Trophoblast cell (in vitro differentiated cells and primary cell): ENCODE results near the gene GHRH.

Source experiments
- DNase-seq, 2 donors: peaks; one replicate each; pipeline ENCODE4 v3.0.0-alpha.2; 2016
- H2AFZ ChIP-seq: 2 replicates; pipeline ENCODE4 v1.6.1; 2013; ENCODE audit warnings: low read length, moderate library complexity, mild to moderate bottlenecking; ENCODE audit not compliant: insufficient read depth, poor library complexity
- H2AK5ac ChIP-seq: 2 replicates; pipeline ENCODE4 v1.6.1; 2013; ENCODE audit warnings: mild to moderate bottlenecking, low read length
- H2BK120ac ChIP-seq: 2 replicates; pipeline ENCODE4 v1.6.1; 2013; ENCODE audit warnings: low read length, mild to moderate bottlenecking, moderate library complexity; ENCODE audit not compliant: insufficient read depth, poor library complexity
- H2BK12ac ChIP-seq: 2 replicates; pipeline ENCODE4 v1.6.1; 2013; ENCODE audit warnings: mild to moderate bottlenecking, low read length, moderate library complexity
- H2BK5ac ChIP-seq: 2 replicates; pipeline ENCODE4 v1.6.1; 2013; ENCODE audit warnings: low read length, low read depth, moderate library complexity, mild to moderate bottlenecking; ENCODE audit not compliant: poor library complexity
- H3K14ac ChIP-seq: 2 replicates; pipeline ENCODE4 v1.6.1; 2013; ENCODE audit warnings: mild to moderate bottlenecking, low read length
- H3K18ac ChIP-seq: 2 replicates; pipeline ENCODE4 v1.6.1; 2013; ENCODE audit warnings: mild to moderate bottlenecking, low read length
- H3K23ac ChIP-seq: 2 replicates; pipeline ENCODE4 v1.6.1; 2013; ENCODE audit warnings: low read length
- H3K27ac ChIP-seq: 2 replicates; pipeline ENCODE4 v1.5.1; 2013; ENCODE audit warnings: low read depth, mild to moderate bottlenecking, inconsistent platforms, low read length, moderate library complexity
- H3K27me3 ChIP-seq: 2 replicates; pipeline ENCODE4 v1.6.1; 2013; ENCODE audit warnings: inconsistent platforms, mild to moderate bottlenecking, low read length, moderate library complexity; ENCODE audit not compliant: insufficient read depth
- H3K36me3 ChIP-seq, 2 experiments: 1 replicate in 1 of 2; 2 replicates in 1 of 2; pipeline ENCODE4 v1.6.1; 2013; ENCODE audit warnings: low read length in 2 of 2, mild to moderate bottlenecking in 2 of 2, moderate library complexity in 1 of 2; ENCODE audit not compliant: insufficient read depth in 2 of 2, control insufficient read depth in 1 of 2
- H3K4ac ChIP-seq: 2 replicates; pipeline ENCODE4 v1.6.1; 2013; ENCODE audit warnings: low read depth, mild to moderate bottlenecking, low read length, moderate library complexity
- H3K4me1 ChIP-seq, 2 experiments: 1 replicate in 1 of 2; 2 replicates in 1 of 2; pipeline ENCODE4 v1.6.1; 2013; ENCODE audit warnings: low read length in 2 of 2, mild to moderate bottlenecking in 2 of 2, moderate library complexity in 1 of 2; ENCODE audit not compliant: insufficient read depth in 2 of 2, control insufficient read depth in 1 of 2
- H3K4me2 ChIP-seq: 2 replicates; pipeline ENCODE4 v1.6.1; 2013; ENCODE audit warnings: inconsistent platforms, mild to moderate bottlenecking, low read length, moderate library complexity
- H3K4me3 ChIP-seq: 2 replicates; pipeline ENCODE4 v1.5.1; 2013; ENCODE audit warnings: mild to moderate bottlenecking, low read depth, low read length, inconsistent platforms
- H3K79me1 ChIP-seq: one replicate; pipeline ENCODE4 v1.6.1; 2013; ENCODE audit warnings: low read length
- H3K79me2 ChIP-seq: 2 replicates; pipeline ENCODE4 v1.6.1; 2013; ENCODE audit warnings: low read length, mild to moderate bottlenecking; ENCODE audit not compliant: control insufficient read depth, insufficient read depth, poor library complexity
- H3K9ac ChIP-seq: 2 replicates; pipeline ENCODE4 v1.6.1; 2013; ENCODE audit warnings: mild to moderate bottlenecking, low read length
- H3K9me3 ChIP-seq: 2 replicates; pipeline ENCODE4 v1.6.1; 2013; ENCODE audit warnings: low read depth, mild to moderate bottlenecking, control low read depth, inconsistent platforms, low read length; ENCODE audit not compliant: insufficient read depth
- H4K12ac ChIP-seq: 2 replicates; pipeline ENCODE4 v1.6.1; 2013; ENCODE audit warnings: low read depth, mild to moderate bottlenecking, low read length, moderate library complexity
- H4K8ac ChIP-seq: 2 replicates; pipeline ENCODE4 v1.6.1; 2013; ENCODE audit warnings: low read depth, mild to moderate bottlenecking, low read length, moderate library complexity
- H4K91ac ChIP-seq: one replicate; pipeline ENCODE4 v1.6.1; 2013; ENCODE audit warnings: low read depth, mild to moderate bottlenecking, low read length, moderate library complexity
- WGBS: extraction: QIAGEN DNeasy Blood & Tissue Kit; methylation state at CpG from one replicate; pipeline ENCODE4 v1.1.7; 2013; ENCODE audit warnings: missing lambda C conversion rate; ENCODE audit not compliant: insufficient read length, insufficient coverage; ENCODE audit errors: extremely low coverage; 5-methylcytosine and 5-hydroxymethylcytosine counted together

The GHRH gene

DNA sequence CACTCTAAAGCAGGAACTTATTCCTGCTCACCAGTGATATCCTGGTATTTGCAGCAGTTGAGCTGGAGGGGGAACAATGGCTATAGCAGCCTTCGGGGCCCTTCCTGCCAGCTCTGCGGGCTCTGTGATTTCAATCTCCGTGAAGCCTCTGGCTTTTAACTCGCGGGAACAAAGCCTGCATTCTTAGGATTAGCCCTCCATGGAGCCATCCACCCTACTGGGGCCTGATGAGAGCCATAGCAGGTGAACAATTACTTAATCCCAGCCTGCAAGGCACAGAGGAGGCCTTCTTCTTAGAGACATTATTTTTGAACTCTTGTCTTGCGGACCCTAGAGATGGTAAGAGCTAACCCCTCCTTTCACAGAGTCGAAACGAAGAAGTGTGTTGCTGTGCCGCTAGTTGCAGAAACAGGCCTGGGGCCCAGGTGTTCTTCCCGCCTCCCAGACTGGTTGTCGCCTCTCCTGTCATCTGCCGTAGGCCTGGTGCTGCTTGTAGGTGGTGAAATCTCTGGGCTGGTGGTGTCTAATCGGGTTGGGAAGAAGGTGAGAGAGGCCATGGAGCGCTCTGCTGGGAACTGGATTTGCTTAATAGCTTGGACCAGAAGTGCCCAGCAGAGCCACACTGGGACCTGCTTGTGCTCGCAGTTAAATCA, 9.7 kb downstream of the GHRH start:
- H3K4me3 ChIP-seq: no peak overlapping the region
- no peak overlapping the region for H3K9ac ChIP-seq
- H3K4me1 ChIP-seq: peaks cover 4% of the 10 kb centered on the region in 2 experiments
- H3K79me2 ChIP-seq: no peaks in the 10 kb centered on the region
- H2AK5ac ChIP-seq: no peak overlapping the region
- no peak overlapping the region for H2BK12ac ChIP-seq
- H2BK120ac ChIP-seq: no peak overlapping the region
- H4K8ac ChIP-seq: no peak overlapping the region
- no peaks in the 10 kb centered on the region for H3K27me3 ChIP-seq
- H2AFZ ChIP-seq: no peak overlapping the region
- WGBS: no CpG with 5 or more reads among the region's 15 CpGs
- H3K79me1 ChIP-seq: no peaks in the 10 kb centered on the region
- peak in 1 of 2 donors; percentile 21 for DNase-seq
- no peak overlapping the region for H2BK5ac ChIP-seq
- H3K18ac ChIP-seq: no peak overlapping the region
- no peak overlapping the region for H3K23ac ChIP-seq
- H3K4ac ChIP-seq: no peak overlapping the region
- no peak overlapping the region for H3K27ac ChIP-seq
- no peaks in the 10 kb centered on the region for H3K36me3 ChIP-seq
- no peaks in the 10 kb centered on the region for H3K9me3 ChIP-seq
- no peak overlapping the region for H4K91ac ChIP-seq
- H4K12ac ChIP-seq: no peak overlapping the region
- H3K4me2 ChIP-seq: no peak overlapping the region
- H3K14ac ChIP-seq: no peak overlapping the region

DNA sequence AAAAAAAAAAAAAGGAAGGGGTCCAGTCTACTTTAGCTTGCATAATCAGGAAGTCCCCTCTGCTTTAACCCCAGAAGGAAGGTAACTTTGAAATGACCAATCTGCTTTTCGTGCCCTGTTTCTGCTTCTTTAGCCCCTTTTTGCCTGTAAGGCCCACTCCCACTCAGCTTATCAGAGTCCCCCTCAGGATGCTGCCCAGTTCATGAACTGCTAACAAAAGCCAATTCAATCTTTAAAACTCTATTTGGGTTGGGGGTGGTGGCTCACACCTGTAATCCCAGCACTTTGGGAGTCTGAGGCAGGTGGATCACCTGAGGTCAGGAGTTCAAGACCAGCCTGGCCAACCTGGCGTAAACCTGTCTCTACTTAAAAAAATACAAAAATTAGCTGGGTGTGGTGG, 12.3 kb downstream of the GHRH start:
- no peak overlapping the region for H3K4ac ChIP-seq
- no peaks in the 10 kb centered on the region for H3K9me3 ChIP-seq
- H3K79me1 ChIP-seq: no peaks in the 10 kb centered on the region
- no peak overlapping the region for H3K27ac ChIP-seq
- no peak overlapping the region for H4K91ac ChIP-seq
- DNase-seq: no peak
- no peak overlapping the region for H3K14ac ChIP-seq
- no peak overlapping the region for H2BK12ac ChIP-seq
- H3K36me3 ChIP-seq: peaks cover 3 to 5% of the 10 kb centered on the region in 2 experiments
- no peaks in the 10 kb centered on the region for H3K79me2 ChIP-seq
- no CpG with 5 or more reads among the region's 2 CpGs for WGBS
- H3K18ac ChIP-seq: no peak overlapping the region
- no peak overlapping the region for H2BK120ac ChIP-seq
- no peak overlapping the region for H2AK5ac ChIP-seq
- H3K9ac ChIP-seq: no peak overlapping the region
- H3K27me3 ChIP-seq: no peaks in the 10 kb centered on the region
- H2BK5ac ChIP-seq: no peak overlapping the region
- no peak overlapping the region for H4K8ac ChIP-seq
- no peak overlapping the region for H4K12ac ChIP-seq
- no peak overlapping the region for H3K23ac ChIP-seq
- H3K4me3 ChIP-seq: no peak overlapping the region
- H3K4me2 ChIP-seq: no peak overlapping the region
- peaks cover 4% of the 10 kb centered on the region in 2 experiments for H3K4me1 ChIP-seq
- H2AFZ ChIP-seq: no peak overlapping the region

DNA sequence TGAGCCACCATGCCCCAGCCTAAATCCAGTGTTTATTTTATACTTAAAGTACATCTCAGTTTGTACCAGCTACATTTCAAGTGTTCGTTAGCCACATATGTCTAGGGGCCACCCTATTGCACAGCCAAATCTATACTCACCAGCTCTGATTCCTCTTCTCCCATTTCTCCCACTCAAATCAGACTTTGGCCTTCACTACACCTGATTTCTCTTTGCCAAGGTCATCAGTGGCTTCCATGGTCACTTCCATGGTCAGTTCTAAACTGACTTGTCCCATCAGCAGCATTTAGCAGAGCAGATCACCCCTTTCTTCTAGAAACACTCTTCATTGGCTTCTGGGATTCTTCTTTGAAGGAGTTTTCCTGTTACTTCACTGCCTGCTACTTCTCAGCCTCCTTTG, 14.1 kb downstream of the GHRH start:
- no CpG with 5 or more reads among the region's 1 CpG for WGBS
- Histone ChIP-seq H3K18ac (no peak overlapping the region), H3K9ac (no peak overlapping the region)

DNA sequence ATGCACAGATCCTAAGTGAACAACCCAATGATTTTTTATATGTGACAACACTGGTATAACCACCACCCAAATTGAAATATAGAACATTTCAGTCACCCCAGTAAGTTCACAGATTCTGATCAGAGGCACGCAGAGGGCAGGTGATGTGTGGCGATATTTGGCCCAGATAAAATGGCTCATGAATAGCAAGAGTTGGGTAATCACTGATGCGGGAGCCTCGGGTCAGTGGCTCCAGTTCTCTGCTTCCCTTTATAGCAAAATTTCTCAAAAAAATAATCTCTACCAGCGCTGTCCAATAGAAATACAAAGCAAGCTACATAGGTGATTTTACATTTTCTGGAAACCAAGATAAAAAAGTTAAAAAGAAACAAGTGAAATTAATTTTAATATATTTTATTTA, 14.9 kb downstream of the GHRH start:
- no CpG with 5 or more reads among the region's 5 CpGs for WGBS

More for the DNA sequence above, 14.1 kb downstream of the GHRH start:
- Histone ChIP-seq H2BK12ac (no peak overlapping the region), H3K9me3 (no peaks in the 10 kb centered on the region), H2BK5ac (no peak overlapping the region), H3K4me2 (no peak overlapping the region), H3K79me2 (no peaks in the 10 kb centered on the region), H3K79me1 (no peaks in the 10 kb centered on the region), H3K27ac (no peak overlapping the region), H3K4me3 (no peak overlapping the region), H3K4ac (no peak overlapping the region), H2AK5ac (no peak overlapping the region), H3K23ac (no peak overlapping the region), H4K91ac (no peak overlapping the region), H2BK120ac (no peak overlapping the region), H4K8ac (no peak overlapping the region), H4K12ac (no peak overlapping the region), H3K4me1 (peaks cover 4% of the 10 kb centered on the region in 2 experiments), H2AFZ (no peak overlapping the region), H3K27me3 (no peaks in the 10 kb centered on the region), H3K36me3 (peaks cover 16% of the 10 kb centered on the region in 2 experiments), H3K14ac (no peak overlapping the region)
- DNase-seq: no peak

More for the DNA sequence above, 14.9 kb downstream of the GHRH start:
- no peak overlapping the region for H2BK5ac ChIP-seq
- H2BK12ac ChIP-seq: no peak overlapping the region
- no peak overlapping the region for H3K4me2 ChIP-seq
- H3K4ac ChIP-seq: no peak overlapping the region
- no peak overlapping the region for H3K4me3 ChIP-seq
- H3K9me3 ChIP-seq: no peaks in the 10 kb centered on the region
- peak; percentile 75 to 83 for DNase-seq
- H3K18ac ChIP-seq: no peak overlapping the region
- H3K23ac ChIP-seq: no peak overlapping the region
- H2AK5ac ChIP-seq: no peak overlapping the region
- no peak overlapping the region for H2BK120ac ChIP-seq
- no peak overlapping the region for H3K9ac ChIP-seq
- H3K14ac ChIP-seq: no peak overlapping the region
- H3K27ac ChIP-seq: no peak overlapping the region
- H3K4me1 ChIP-seq: no peaks in the 10 kb centered on the region
- H4K8ac ChIP-seq: no peak overlapping the region
- no peak overlapping the region for H2AFZ ChIP-seq
- H3K36me3 ChIP-seq: peaks cover 19 to 23% of the 10 kb centered on the region in 2 experiments
- no peak overlapping the region for H4K91ac ChIP-seq
- no peak overlapping the region for H4K12ac ChIP-seq
- no peaks in the 10 kb centered on the region for H3K27me3 ChIP-seq
- H3K79me2 ChIP-seq: no peaks in the 10 kb centered on the region
- H3K79me1 ChIP-seq: no peaks in the 10 kb centered on the region
